ENCODE results near the gene APBA2.
"Not testable (repeated sequence)": the region's sequence is repeated elsewhere in the genome, so short reads cannot be mapped to it uniquely, and the experiment has no call there.

Gene APBA2

GRCh38 chr15:29149738-29150075 lies 263.9 kb downstream of the APBA2 start:
- ChIA-PET POLR2A (no interaction called here), CTCF (interaction anchor here (2.0 kb wide), 1 partner anchor 10 kb away, joined by 9 read pairs; no protein-coding TSS in a partner anchor)
- no peak for DNase-seq (ENCODE audit: extremely low spot score)
- TF ChIP-seq, protein P1, sequence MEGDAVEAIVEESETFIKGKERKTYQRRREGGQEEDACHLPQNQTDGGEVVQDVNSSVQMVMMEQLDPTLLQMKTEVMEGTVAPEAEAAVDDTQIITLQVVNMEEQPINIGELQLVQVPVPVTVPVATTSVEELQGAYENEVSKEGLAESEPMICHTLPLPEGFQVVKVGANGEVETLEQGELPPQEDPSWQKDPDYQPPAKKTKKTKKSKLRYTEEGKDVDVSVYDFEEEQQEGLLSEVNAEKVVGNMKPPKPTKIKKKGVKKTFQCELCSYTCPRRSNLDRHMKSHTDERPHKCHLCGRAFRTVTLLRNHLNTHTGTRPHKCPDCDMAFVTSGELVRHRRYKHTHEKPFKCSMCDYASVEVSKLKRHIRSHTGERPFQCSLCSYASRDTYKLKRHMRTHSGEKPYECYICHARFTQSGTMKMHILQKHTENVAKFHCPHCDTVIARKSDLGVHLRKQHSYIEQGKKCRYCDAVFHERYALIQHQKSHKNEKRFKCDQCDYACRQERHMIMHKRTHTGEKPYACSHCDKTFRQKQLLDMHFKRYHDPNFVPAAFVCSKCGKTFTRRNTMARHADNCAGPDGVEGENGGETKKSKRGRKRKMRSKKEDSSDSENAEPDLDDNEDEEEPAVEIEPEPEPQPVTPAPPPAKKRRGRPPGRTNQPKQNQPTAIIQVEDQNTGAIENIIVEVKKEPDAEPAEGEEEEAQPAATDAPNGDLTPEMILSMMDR (IDR thresholded peaks at IDR 0.05; ENCODE audit: control extremely low read depth, extremely low read depth, low read depth, missing control alignments) = no peak

DNA sequence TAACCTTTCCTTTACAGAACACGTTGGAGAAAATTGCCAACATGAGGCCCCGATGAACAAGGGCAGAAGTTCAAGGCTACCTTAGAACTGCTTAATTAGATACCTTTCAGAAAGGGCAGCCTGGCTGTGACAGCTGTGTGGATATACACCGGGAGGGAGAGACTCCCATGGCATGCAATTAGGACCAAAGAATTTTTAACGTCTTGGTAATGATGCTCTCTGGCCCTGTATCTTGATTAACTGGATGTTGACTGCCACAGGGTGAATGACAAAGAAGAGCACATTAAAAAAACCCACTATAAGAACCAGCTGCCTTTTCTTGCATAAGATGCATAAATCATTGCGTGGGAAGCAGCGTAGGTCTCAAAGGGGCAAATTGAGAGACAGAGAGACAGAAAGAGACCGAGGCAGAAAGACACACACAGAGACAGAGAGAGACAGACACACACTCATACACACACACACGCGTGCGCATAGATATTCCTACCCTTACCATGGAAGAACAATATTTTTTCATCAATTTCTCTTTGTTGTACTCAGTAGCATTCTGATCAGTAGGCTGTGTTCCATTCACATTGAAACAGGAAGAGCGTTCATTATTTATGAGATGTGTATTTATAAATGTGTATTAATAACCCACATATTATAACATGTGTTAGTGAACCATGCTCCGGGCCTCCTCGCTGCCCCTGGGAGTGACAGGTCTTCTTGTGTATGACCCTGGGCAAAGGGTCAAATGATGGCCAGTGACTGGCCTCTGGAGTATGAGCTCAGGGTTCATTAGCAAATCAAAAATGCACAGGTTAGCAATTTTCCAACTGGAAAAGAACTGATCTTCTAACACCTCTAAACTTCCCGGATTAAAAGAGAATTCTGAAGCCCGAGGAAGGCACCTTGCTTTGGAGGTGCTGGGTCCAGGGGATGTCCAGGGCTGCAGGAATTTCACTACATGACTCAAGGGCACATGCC lies 265.0 kb downstream of the APBA2 start:
- TF ChIP-seq, protein P1 (IDR thresholded peaks at IDR 0.05; ENCODE audit: control extremely low read depth, extremely low read depth, low read depth, missing control alignments) = no peak
- no peak for DNase-seq (ENCODE audit: extremely low spot score)
- ChIA-PET CTCF (no interaction called here), POLR2A (no interaction called here)

GRCh38 chr15:29151484-29151857 lies 265.7 kb downstream of the APBA2 start:
- TF ChIP-seq, protein P1 (IDR thresholded peaks at IDR 0.05; ENCODE audit: control extremely low read depth, extremely low read depth, low read depth, missing control alignments) = no peak
- ChIA-PET CTCF (no interaction called here), POLR2A (no interaction called here)
- DNase-seq (ENCODE audit: extremely low spot score) = no peak

GRCh38 chr15:29156521-29156920 lies 270.7 kb downstream of the APBA2 start:
- ChIA-PET POLR2A (no interaction called here), CTCF (interaction anchor here (1.6 kb wide), 1 partner anchor 16 kb away, joined by 3 read pairs; no protein-coding TSS in a partner anchor)
- TF ChIP-seq, protein P1 (IDR thresholded peaks at IDR 0.05; ENCODE audit: control extremely low read depth, extremely low read depth, low read depth, missing control alignments) = no peak
- no peak for DNase-seq (ENCODE audit: extremely low spot score)

- TF ChIP-seq, protein P1 (IDR thresholded peaks at IDR 0.05; ENCODE audit: control extremely low read depth, extremely low read depth, low read depth, missing control alignments) = no peak
- POLR2A ChIA-PET = no interaction called here
- CTCF ChIA-PET = interaction anchor here (3.6 kb wide), 1 partner anchor 20 kb away, joined by 14 read pairs; no protein-coding TSS in a partner anchor
- no peak for DNase-seq (ENCODE audit: extremely low spot score)
These were observed 274.1 kb downstream of the APBA2 start for GRCh38 chr15:29159771-29160455.

GRCh38 chr15:29162411-29162810 lies 276.6 kb downstream of the APBA2 start:
- CTCF ChIA-PET = interaction anchor here (0.9 to 1.2 kb wide), 2 partner anchors 9 to 60 kb away, joined by 3 to 4 read pairs; no protein-coding TSS in a partner anchor
- no peak for DNase-seq (ENCODE audit: extremely low spot score)
- TF ChIP-seq, protein P1 (IDR thresholded peaks at IDR 0.05; ENCODE audit: control extremely low read depth, extremely low read depth, low read depth, missing control alignments) = no peak
- POLR2A ChIA-PET = no interaction called here

GRCh38 chr15:29167122-29167521 lies 281.3 kb downstream of the APBA2 start:
- CTCF ChIA-PET; POLR2A ChIA-PET; DNase-seq (ENCODE audit: extremely low spot score): not testable (repeated sequence)
